Measurements from ENCODE around the gene UGCG.
A peak's percentile ranks its signal among the peaks of the same experiment; 100 is the strongest.
"Not testable (repeated sequence)": the region's sequence is repeated elsewhere in the genome, so short reads cannot be mapped to it uniquely, and the experiment has no call there.

The UGCG gene

GRCh38 chr9:111920531-111920930 lies 23.9 kb downstream of the UGCG start:
- DNase-seq (ENCODE audit: low read depth): no peak

- no peak for DNase-seq (ENCODE audit: low read depth)
Measured at GRCh38 chr9:111922324-111923013, 25.9 kb downstream of the UGCG start.

DNA sequence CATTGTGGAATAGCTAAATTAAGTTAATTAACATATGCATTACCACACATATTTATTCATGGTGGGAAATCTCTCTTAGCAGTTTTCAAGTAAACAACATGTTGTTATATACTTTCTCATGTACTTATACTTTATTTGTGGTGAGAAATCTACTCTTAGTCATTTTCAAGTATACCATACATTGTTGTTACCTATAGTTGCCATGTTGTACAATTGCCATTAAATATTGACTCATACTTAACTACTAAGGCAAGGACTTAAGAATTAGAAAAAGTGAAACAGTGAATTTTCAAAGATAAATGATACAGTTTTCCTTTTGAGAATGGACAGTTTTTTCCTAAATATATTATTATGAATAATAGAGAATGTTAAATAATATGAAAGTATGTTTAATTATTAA lies 27.7 kb downstream of the UGCG start:
- DNase-seq (ENCODE audit: low read depth): no peak

GRCh38 chr9:111925017-111925770 lies 28.6 kb downstream of the UGCG start:
- DNase-seq (ENCODE audit: low read depth): no peak

GRCh38 chr9:111925784-111926183 lies 29.2 kb downstream of the UGCG start:
- no peak for DNase-seq (ENCODE audit: low read depth)

DNA sequence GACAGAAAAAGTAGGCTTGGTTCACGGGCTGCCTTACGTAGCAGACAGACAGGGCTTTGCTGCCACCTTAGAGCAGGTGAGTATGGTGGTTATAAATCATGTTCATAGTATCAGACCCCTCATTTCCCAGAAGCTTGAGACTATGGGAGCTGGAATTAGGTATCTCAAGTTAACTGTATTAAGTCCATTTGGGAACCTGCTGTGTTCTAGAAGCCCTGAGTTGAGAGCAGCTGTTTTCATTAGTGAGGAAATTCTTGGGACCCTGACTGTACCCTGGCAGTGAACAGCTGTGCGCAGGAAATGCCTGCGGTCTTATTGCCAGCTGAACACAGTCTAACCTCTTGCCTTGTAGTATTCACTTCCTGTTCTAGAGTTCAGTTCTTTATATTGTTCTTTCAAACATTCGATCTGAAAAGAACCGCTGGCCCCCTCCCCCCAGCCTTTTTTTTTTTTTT lies 29.8 kb downstream of the UGCG start:
- DNase-seq (ENCODE audit: low read depth): peak; percentile 41

DNA sequence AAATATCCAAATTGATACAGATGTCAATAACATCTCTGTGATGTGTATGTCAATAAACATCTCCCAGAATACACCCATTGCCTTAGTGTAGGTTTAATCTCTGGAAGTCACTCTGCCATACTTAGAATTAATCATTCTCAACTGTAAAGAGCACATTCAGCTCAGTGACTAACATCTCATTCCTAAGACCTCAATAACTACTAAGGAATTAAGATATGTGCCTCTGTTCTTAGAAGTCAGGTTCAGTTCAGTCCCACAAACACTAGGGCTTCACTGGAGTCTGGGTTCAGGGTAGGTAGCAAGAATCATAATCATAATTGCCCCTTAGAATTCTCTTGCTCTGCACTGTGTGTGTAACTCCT lies 31.7 kb downstream of the UGCG start:
- no peak for DNase-seq (ENCODE audit: low read depth)

- no peak for DNase-seq (ENCODE audit: low read depth)
Measured at GRCh38 chr9:111934747-111935146, 38.1 kb downstream of the UGCG start.

GRCh38 chr9:111936391-111936790 lies 39.8 kb downstream of the UGCG start:
- no peak for DNase-seq (ENCODE audit: low read depth)

GRCh38 chr9:111937301-111937700 lies 40.7 kb downstream of the UGCG start:
- no peak for DNase-seq (ENCODE audit: low read depth)

DNA sequence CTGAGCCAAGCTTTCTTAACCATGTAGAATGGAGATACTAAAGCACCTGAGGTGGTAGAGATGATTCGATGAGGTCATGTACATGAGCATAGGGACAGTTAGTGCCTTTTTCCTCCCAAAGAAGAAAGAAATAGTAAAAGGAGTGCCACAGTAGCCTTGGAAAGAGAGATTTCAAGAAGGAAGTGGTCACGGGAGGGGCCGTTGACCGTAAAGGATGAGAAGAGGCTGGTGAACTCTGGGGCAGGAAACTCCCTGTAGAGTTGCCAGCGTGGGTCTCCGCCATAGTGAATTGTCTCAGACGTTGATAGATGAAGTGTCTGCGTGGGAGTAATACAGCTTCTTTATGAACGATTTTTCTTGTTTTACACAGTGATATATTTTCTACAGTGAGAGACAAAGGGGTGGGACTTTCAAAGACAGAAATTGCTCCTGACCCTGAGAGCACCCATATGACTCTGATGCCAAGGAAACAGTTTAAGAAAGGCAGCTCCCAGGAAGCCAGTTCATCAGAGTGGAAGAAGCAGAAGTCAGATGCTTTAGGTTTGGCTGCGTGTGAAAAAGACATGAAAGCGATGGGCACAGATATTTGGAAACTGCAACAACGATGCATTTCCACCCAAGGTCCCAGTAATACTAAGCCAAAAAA lies 41.3 kb downstream of the UGCG start:
- DNase-seq (ENCODE audit: low read depth): no peak

DNA sequence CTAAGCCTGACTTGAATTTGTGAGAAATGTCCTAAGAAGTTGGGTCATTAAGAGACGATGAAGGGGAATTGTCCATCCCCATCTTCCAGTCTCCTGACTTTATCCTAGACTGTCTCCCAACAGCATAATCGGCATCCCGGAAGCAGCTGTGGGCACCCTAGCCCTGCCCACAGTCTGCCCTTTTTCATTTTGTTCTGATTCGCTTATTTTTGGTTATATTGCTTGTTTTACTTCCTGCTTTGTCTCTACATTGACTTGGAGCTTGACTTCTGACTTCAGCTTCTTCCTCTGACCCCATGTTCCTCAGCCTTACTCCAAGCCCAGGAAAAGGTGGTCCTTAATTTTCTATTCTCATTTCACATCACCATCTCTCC lies 41.8 kb downstream of the UGCG start:
- DNase-seq (ENCODE audit: low read depth): no peak

- DNase-seq (ENCODE audit: low read depth): no peak
Measured at GRCh38 chr9:111939322-111939721, 42.7 kb downstream of the UGCG start.

GRCh38 chr9:111940697-111941096 lies 44.1 kb downstream of the UGCG start:
- DNase-seq (ENCODE audit: low read depth): no peak

GRCh38 chr9:111943200-111943599 lies 46.6 kb downstream of the UGCG start:
- DNase-seq (ENCODE audit: low read depth): no peak

DNA sequence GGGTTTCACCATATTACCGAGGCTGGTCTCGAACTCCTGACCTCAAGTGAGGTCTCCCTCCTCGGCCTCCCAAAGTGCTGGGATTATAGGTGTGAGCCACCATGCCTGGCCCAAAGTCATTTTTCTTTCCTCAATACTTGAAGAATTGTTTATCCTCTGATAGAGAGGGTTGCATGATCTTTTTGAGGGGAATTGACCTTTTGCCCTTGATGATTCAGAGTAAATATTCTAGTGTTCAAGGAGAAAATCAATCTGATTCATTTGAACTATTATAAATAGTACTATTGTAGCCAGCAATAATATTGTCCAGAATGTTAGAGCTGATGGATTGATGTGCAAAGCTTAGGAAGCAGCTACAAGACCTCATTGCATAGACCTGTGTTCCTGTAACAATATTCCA lies 47.1 kb downstream of the UGCG start:
- DNase-seq (ENCODE audit: low read depth): no peak

- DNase-seq (ENCODE audit: low read depth): no peak
Measured at GRCh38 chr9:111944241-111944866, 47.7 kb downstream of the UGCG start.

DNA sequence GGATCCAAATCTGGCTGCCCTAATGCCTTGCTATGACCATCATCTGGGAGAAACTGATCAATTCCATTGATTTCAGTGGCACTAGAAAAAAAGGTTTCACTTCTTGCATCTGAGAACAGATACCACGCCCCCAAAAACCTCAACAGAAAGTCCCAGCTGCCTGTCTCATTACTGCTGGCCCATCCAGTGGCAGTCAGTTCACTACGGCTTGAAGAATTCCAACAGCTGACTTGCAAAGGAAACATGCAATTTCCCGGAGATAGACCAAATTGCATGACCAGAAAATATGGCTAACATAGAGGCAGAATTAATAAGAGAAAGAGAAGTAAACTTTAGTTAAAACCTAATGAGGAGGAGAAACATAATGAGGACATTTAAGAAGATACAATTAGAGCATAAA lies 48.6 kb downstream of the UGCG start:
- no peak for DNase-seq (ENCODE audit: low read depth)

- not testable (repeated sequence) for DNase-seq (ENCODE audit: low read depth)
Measured at GRCh38 chr9:111948109-111948508, 51.5 kb downstream of the UGCG start.

GRCh38 chr9:111948951-111949350 lies 52.3 kb downstream of the UGCG start:
- DNase-seq (ENCODE audit: low read depth): no peak

GRCh38 chr9:111949919-111950318 lies 53.3 kb downstream of the UGCG start:
- no peak for DNase-seq (ENCODE audit: low read depth)

GRCh38 chr9:111952559-111952958 lies 55.9 kb downstream of the UGCG start:
- DNase-seq (ENCODE audit: low read depth): no peak

GRCh38 chr9:111953444-111953843 lies 56.8 kb downstream of the UGCG start:
- DNase-seq (ENCODE audit: low read depth): no peak

Data from activated T-helper 1 cell treated with Interleukin-2 at 50 U/mL for 16 hours (primary cell).